Left colon (tissue), 2 donors: ENCODE measurements around the gene SPIRE1. TPM values are rescaled to one million over a fixed set of nuclear protein-coding genes. Genes with fewer than 3 reads are reported as not detected.
"Not testable (repeated sequence)": the region's sequence is repeated elsewhere in the genome, so short reads cannot be mapped to it uniquely, and the experiment has no call there.

Experiments
- ATAC-seq: fragments of 200-7000 bp; cut with Tn5 transposase; one replicate; pipeline ENCODE4 v1.9.1; 2020; ENCODE audit warnings: mild to moderate bottlenecking, moderate library complexity
- DNase-seq, 2 donors: peaks; one replicate each; pipeline ENCODE4 v3.0.0-alpha.2; 2020
- intact Hi-C, 2 donors: fragments of 100-400 bp; cut with DNase I in 1 of 2; cut with micrococcal nuclease in 1 of 2; formaldehyde crosslinking; loops; one replicate each; pipeline versions ENCODE4 v1.11.2 to v1.14.0; 2022; cut with DNase I, micrococcal nuclease
- total RNA-seq, 2 donors: library from RNA; stranded (reverse); fragmentation: NEBNext Ultra II Directional; extraction: Animal tissue kit (Norgen Biotek cat#: 25700); gene quantifications; one replicate each; pipeline ENCODE4 v1.2.1, GENCODE V29; 2021
- donor health status: DM: no; HTN: no; CAD: no.
- donor health status: DM: yes; HTN: yes; CAD: no.

The SPIRE1 gene
- total RNA-seq, 2 donors from 2014 or later = 5.0 to 13.3 TPM

GRCh38 chr18:12652861-12653401 lies 5.0 kb downstream of the SPIRE1 start:
- DNase-seq = no peak
- intact Hi-C loops = no loop called here
- no peak for ATAC-seq

GRCh38 chr18:12651651-12652050 lies 6.3 kb downstream of the SPIRE1 start:
- ATAC-seq (no peak), DNase-seq (no peak)
- intact Hi-C loops = no loop called here

DNA sequence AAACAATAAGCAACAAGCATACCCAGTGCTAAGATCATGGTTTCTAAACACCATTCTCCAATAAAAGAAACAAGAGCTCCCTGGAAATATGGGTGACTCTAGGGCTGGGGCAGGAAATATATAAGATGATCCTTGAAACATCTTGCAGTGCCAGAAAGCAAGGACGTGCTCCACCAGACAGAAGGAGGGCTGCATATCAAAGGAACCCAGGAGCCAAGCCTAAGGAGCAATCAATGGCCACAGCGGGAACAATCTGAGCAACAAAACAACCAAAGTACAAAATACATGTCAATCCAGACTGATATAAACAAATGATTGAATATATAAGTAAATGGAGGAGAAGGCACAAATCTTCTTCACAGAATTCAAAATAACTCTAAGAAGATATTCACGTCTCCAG lies 10.1 kb downstream of the SPIRE1 start:
- intact Hi-C loops = no loop called here
- DNase-seq (no peak), ATAC-seq (no peak)

GRCh38 chr18:12645751-12646203 lies 12.1 kb downstream of the SPIRE1 start:
- DNase-seq = no peak
- intact Hi-C loops = no loop called here
- ATAC-seq = no peak

- DNase-seq (no peak), ATAC-seq (no peak)
- intact Hi-C loops = no loop called here
These were observed 12.7 kb downstream of the SPIRE1 start for GRCh38 chr18:12645254-12645653.

DNA sequence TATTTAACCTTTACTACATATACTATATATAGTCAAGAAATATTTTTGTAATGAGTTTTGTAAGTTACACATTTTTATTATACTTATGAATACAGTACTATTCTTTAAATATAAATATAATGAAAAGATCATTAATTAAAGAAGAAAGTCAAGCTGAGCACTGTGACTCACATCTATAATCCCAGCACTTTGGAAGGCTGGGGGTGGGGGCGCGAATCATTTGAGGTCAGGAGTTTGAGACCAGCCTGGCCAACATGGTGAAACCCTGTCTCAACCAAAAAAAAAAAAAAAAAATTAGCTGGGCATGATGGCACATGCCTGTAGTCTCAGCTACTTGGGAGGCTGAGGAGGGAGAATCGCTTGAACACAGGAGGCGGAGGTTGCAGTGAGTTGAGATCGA lies 14.2 kb downstream of the SPIRE1 start:
- intact Hi-C loops, DNase-seq, ATAC-seq: not testable (repeated sequence)

DNA sequence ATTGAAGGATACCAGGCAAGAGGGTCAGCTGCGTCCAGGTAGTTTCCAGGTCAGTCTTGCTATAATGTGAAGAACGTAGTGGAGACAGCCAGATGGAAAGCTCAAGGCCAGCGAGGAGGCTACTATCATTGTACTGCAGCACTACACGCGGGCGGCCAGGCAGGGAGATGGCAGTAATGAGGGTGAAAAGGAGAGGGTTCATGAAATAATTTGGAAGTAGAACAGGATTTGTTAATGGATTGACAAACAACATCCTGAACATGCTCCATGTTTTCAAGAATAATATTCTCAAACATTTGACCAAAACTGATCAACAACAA lies 17.1 kb downstream of the SPIRE1 start:
- ATAC-seq (no peak), DNase-seq (no peak)
- intact Hi-C loops = no loop called here

DNA sequence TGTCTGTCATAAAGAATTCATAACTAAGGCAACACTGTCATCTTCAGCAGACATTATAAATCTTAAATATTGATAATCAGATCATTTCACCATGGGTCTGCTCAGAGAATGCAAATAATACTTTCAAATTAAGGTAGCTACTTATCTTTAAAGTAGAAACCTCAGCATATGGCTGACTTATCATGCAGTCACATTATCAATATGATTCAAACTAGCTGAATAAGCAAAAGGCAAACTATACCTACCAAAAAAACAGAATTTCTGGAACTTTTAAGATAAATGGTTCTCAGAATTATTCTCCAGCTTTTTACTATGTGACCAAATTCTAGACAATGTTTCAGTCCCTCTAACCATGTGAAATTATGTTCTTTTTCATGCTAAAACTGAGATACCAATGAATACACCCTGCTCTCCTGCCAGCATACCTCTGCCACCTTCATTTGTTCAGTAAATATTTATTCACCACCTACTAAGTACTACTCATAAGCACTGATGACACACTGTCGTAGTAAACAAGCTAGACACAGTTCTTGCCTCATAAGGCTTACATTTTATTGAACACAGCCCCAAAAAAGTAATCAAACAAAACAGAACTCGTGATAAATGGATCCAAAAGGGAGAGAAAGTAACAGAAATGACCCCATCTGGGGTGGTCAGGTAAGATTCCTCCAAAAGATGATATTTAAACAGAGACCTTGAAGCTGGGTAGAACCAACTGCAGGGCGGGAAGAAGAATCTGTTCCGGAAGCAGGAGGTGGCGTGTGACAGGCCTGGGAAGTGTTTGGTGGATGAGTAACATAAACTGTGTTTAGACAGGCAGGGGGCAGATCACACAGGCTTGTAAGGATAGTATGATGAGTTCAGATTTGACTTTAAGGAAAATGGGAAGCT lies 17.7 kb downstream of the SPIRE1 start:
- ATAC-seq (no peak), DNase-seq (no peak)
- intact Hi-C loops = no loop called here

GRCh38 chr18:12638644-12639124 lies 19.2 kb downstream of the SPIRE1 start:
- DNase-seq = no peak
- ATAC-seq = no peak
- intact Hi-C loops = no loop called here

- no peak for ATAC-seq
- intact Hi-C loops = no loop called here
- no peak for DNase-seq
These were observed 19.8 kb downstream of the SPIRE1 start for GRCh38 chr18:12637901-12638643.

DNA sequence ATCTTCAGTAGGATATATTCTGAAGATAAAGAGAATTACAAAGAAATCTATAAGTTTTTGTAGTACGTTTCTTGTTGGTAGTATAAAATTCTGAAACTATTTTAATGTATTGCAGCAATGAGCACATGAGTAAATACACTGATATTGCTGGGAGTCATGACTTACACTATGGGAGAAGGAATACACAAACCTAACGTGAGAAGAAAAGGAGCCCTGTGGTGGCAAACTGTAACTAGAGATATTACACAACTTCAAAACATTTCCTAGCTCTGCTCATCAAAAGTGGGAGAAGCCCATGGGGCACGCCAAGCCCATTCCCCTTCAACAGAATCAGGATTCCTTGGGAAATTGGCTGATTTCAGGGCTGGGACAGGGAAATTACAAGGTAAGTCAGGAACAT lies 20.5 kb downstream of the SPIRE1 start:
- DNase-seq (no peak), ATAC-seq (no peak)
- intact Hi-C loops = no loop called here

GRCh38 chr18:12631831-12632477 lies 26.0 kb downstream of the SPIRE1 start:
- intact Hi-C loops = no loop called here
- ATAC-seq (no peak), DNase-seq (no peak)

- intact Hi-C loops = no loop called here
- no peak for DNase-seq
- no peak for ATAC-seq
These were observed 27.8 kb downstream of the SPIRE1 start for GRCh38 chr18:12630136-12630535.

- intact Hi-C loops = no loop called here
- ATAC-seq (no peak), DNase-seq (no peak)
These were observed 28.9 kb downstream of the SPIRE1 start for GRCh38 chr18:12628706-12629702.

DNA sequence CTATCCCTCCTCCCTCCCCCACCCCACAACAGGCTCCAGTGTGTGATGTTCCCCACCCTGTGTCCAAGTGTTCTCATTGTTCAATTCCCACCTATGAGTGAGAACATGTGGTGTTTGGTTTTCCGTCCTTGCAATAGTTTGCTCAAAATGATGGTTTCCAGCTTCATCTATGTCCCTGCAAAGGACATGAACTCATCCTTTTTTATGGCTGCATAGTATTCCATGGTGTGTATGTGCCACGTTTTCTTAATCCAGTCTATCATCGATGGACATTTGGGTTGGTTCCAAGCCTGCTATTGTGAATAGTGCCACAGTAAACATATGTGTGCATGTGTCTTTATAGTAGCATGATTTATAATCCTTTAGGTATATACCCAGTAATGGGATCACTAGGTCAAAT lies 30.7 kb downstream of the SPIRE1 start:
- ATAC-seq, DNase-seq, intact Hi-C loops: not testable (repeated sequence)

- DNase-seq = no peak
- ATAC-seq = no peak
- intact Hi-C loops = no loop called here
These were observed 32.7 kb downstream of the SPIRE1 start for GRCh38 chr18:12625241-12625640.

DNA sequence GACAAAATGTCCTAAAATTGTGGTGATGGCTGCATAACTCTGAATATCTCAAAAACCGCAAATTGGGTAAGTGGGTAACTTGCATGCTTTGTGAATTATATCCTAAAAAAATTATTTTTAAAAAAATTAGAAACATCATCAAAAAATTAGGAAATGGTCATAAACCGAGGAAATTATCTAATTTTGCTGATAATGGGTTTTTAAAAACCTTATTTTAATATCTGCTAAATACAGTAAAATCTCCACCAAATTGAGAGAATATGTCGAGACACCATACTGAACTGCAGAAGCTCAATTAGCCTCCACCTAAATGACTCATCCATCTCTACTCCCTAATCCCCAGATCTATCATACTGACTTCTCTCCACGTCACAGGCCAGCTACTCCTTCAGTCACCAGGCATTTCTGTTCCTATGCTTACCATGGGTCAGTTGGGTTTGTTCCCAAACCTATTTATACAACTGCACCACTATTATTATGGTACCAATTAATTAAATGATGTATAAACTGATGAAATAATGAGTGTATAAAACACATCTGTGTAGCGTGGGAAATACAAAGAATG lies 36.1 kb downstream of the SPIRE1 start:
- no peak for ATAC-seq
- no peak for DNase-seq
- intact Hi-C loops = no loop called here

GRCh38 chr18:12615748-12616147 lies 42.2 kb downstream of the SPIRE1 start:
- DNase-seq (no peak), ATAC-seq (no peak)
- intact Hi-C loops = no loop called here
